H4 (cell line): ENCODE data around the gene SPATA6L. TPM values are rescaled to one million over a fixed set of nuclear protein-coding genes. Genes with fewer than 3 reads are reported as not detected.
"Not testable (repeated sequence)": the region's sequence is repeated elsewhere in the genome, so short reads cannot be mapped to it uniquely, and the experiment has no call there.

Source experiments
- DNase-seq: peaks from one replicate; pipeline ENCODE4 v3.0.0-alpha.2; 2015; ENCODE audit warnings: low spot score
- total RNA-seq: library from RNA; depleted of rRNA; stranded (reverse); fragments of >200 nt; shearing (Covaris generic); gene quantifications from 2 replicates; pipeline ENCODE4 v1.2.3, GENCODE V29; 2014

Gene SPATA6L
- total RNA-seq, 1 experiment from 2014 or later, result not detected

- no peak for DNase-seq
Measured at GRCh38 chr9:4638968-4639367, 27.3 kb downstream of the SPATA6L start.

GRCh38 chr9:4630836-4631235, 35.4 kb downstream of the SPATA6L start:
- DNase-seq, result no peak

DNA sequence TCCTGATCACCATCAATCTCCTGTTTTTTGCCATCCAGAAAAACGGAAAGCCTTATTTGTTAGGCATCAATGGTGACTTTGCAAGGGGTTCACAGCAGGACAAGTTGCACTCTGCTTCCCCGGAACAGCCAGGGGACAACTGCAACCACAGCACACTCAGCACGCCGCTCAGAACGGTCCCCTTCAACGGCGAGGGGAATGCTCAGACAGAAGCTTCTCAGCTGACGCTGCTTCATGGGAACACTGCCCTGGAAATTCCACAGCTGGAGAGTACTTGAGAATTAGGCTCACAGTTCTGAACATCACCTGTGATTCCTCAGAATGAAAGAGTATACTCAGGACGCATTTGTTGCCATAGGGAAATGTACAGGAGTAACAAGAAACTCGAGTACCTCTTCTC, 44.3 kb downstream of the SPATA6L start:
- DNase-seq, result no peak

DNA sequence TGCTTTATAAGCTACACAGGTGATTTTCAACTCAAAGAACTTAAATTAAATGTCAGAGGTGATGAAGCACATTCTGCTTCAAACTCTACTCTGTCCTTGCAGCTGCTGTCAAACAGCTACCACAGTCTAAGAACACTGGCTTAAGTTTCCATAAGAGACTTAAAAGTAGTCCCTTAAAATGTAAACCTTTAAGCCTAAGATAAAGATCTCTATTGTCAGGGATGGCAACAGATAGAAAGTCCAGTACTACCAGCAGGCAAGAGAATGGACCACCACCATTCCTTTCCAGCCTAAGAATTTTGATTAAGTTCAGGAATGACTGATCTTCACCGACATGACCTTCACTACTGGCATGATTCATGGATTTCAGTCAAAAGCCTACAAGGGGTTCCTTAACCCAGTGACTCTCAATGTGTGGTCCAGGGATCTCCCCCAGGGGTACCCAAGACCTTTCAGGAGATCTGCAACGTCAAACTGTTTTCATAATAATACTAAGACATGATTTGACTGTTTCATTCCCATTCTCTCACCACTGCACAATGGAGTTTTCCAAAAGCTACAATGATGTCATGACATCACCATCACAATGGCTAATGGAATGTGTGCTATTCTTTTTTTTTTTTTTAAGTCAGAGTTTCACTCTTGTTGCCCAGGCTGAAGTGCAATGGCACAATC, 45.3 kb downstream of the SPATA6L start:
- no peak for DNase-seq

DNA sequence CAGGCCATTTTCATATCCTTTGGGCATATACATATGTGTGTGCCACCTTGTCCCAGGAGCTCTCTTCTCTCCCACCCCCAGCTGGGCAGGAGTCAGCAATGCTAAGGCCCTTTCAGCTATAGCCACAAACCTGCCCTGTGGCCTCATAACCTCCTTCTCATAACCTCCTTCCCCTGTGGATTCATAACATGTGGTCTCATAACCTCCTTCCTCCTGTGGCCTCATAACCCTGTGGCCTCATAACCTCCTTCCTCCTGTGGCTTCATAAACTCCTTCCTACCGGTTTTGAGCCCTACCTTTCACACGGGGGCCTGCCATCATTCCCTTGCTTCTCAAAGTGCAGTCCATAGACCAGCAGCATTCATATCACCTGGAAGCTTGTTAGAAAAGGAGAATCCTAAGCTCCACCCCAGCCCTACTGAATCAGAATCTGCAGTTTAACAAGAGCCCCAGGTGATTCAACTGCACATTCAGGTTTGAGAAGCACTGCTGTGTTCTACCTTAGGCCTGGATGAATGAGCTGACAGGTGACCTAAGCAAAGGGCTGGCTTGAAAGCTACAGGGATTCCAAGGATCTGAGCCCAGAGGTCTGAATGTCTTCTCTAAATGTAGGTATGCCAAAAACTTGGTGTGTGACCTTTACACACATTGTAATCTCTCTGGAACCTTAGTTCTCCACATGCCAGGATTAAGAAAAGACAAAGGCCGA, 46.1 kb downstream of the SPATA6L start:
- no peak for DNase-seq

- no peak for DNase-seq
Measured at GRCh38 chr9:4618700-4619099, 47.6 kb downstream of the SPATA6L start.

- DNase-seq, result peak; percentile 4
Measured at GRCh38 chr9:4617752-4618151, 48.5 kb downstream of the SPATA6L start.

DNA sequence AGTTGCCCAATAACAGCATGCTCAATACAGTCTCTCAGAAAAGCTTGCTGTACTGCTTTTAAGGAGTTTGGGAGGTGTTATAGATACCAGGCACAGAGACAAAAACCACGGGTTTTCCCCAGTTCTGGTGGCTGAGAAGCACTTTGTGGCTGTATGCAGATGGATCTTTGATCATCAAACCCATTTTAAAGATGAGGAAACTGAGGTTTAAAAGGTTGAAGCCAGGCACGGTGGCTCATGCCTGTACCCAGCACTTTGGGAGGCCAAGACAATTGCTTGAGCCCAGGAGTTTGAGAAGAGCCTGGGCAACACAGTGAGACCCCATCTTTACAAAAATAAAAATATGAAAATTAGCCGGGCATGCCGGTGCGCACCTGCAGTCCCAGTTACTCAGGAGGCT, 50.5 kb downstream of the SPATA6L start:
- no peak for DNase-seq

DNA sequence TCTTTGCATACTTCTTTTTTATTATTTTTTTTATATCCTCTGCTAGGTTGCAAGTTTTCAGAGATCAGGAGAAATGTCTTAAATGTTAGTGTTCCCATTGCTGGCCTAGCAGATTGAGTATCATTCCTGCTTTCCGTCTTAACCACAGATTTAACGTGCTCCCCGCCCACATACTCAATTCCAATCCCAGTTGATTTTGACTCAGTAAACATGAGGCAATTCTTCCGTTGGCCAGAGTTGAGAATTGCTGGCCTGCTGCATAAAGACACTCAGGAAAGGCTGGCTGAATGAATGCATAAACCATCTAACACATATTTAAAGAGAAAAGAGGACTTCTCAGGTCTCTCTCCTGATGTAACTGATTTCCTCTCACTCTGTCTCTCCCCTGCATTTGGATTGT, 51.0 kb downstream of the SPATA6L start:
- peak; percentile 26 for DNase-seq

GRCh38 chr9:4614627-4615026, 51.7 kb downstream of the SPATA6L start:
- peak; percentile 4 for DNase-seq

- not testable (repeated sequence) for DNase-seq
Measured at GRCh38 chr9:4606033-4606432, 60.2 kb downstream of the SPATA6L start.

GRCh38 chr9:4604678-4605095, 61.6 kb downstream of the SPATA6L start:
- peak; percentile 19 for DNase-seq

- no peak for DNase-seq
Measured at GRCh38 chr9:4603830-4604229, 62.5 kb downstream of the SPATA6L start.

- no peak for DNase-seq
Measured at GRCh38 chr9:4600368-4600767, 65.9 kb downstream of the SPATA6L start.

DNA sequence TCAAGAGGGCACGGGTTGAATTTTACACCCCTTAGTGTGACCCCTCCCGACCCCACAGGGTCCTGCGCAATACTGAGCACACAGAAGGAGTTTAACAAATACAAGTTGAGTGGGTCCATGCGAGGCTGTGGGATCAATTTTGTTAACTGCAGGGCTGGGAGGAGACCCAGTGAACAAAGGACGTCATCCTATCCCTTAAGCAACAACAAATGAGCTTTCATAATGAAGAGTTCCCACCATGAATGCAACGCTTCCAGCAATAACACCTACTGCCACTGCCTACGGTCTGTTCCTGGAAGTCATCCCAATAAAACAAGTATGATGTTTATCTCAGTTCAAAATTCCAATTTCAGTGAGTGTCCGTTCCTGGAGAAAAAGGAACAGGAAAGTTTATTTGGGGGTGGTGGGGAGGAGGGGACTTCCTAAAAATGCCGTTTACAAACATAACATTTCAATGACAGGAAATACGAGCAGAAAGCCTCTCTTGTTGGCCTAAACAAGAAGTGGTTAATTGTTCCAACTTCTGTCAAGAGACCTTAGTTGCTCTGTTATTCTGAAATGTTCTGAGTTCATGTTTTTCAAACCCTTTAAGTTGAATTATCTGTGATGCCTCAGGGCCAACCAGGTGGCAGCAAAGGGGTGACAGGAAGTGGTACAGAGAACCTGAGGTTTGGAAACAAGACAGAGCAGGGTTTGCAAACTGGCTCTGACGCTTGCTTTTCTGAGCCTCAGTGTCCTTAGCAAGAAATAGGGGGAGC, 69.9 kb downstream of the SPATA6L start:
- DNase-seq, result no peak

DNA sequence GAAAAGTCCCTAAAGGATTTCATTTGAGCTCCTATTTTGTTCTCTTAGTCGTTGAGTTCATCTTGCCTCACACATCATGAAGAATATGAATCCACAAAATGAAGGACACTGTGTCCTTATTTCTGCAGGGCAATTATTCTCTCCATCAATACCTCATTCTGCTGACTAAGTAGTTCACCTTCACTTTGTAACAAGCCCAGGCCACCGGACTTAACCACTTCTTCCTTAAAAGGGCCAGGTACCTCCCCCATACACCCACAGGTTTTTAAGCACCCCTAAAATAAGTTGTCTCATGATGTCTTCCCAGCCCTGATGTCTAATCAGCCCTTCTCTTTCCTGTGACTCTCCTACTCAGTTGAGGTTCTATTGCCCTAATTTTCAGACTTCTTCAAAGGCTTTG, 71.3 kb downstream of the SPATA6L start:
- DNase-seq, result no peak

DNA sequence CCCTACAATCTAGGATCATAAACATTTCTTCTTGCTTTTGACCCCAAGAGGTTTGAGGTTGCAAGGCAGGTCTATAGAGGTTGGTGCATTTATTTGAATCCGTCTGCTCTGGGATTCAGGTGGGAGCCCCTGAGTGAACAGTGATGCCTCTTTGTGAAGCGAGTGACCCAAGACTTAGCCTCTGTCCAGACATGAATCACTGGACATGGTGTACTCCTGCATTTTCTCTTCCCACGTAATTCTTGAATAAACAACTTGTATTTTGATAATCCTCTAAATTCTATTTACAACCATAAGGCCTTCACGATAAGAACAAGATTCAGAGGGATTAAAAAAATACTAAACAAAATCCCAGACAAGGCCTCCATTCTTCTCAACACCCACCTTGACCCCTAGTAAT, 71.7 kb downstream of the SPATA6L start:
- DNase-seq, result no peak

GRCh38 chr9:4592886-4593285, 73.4 kb downstream of the SPATA6L start:
- DNase-seq, result no peak

DNA sequence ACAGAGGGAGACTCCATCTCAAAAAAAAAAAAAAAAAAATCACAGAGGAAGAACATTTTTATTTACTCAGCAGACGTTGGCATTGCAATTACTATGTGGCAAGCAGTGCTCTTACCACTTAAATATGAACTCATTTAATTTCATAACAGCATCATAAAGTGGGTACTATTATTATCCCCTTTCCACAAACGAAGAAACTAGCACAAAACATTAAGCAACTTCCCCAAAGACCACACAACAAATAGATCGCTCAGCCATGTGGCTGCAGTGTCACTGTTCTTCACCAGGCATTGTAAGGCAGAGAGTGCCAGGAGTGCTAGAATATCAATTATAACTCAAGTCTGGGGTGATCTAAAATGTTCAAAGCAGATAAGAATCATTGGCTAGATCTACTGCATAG, 74.0 kb downstream of the SPATA6L start:
- no peak for DNase-seq

- DNase-seq, result no peak
Measured at GRCh38 chr9:4591123-4591500, 75.2 kb downstream of the SPATA6L start.

GRCh38 chr9:4590430-4591122, 75.7 kb downstream of the SPATA6L start:
- no peak for DNase-seq

DNA sequence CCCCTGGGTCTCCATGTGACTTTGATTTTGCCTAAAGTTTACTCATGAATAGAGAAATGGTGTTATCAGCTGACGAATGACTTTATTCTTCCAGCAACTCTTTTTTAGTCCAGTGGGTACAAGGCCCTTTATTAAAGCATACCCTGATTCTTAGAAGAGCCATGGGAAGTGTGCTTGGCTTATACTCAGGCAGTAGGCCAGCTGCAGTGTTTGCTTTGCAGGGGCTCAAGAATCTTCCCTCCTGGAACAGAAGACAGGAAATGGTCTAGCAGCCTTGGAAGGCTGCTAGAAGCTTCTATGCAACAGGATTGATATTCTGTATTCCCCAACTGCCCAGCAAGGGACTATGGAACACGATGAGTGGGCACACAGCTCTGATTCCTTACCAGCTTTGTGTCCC, 77.6 kb downstream of the SPATA6L start:
- no peak for DNase-seq
